Epithelial cell of esophagus (primary cell): ENCODE measurements around the gene RSAD1.

Experiments
- DNase-seq: peaks from one replicate; pipeline ENCODE4 v3.0.0; 2010; ENCODE audit warnings: low read depth
- H3K4me3 ChIP-seq: 2 replicates; pipeline ENCODE4 v1.5.1; 2011; ENCODE audit warnings: mild to moderate bottlenecking, low read length, control low read depth
- TF ChIP-seq, protein P1 (sequence below): IDR thresholded peaks from 2 replicates; pipeline ENCODE4 v1.5.1; 2011; ENCODE audit warnings: low read depth, mild to moderate bottlenecking, low read length, control low read depth, inconsistent platforms; ENCODE audit not compliant: insufficient read depth; ENCODE audit errors: missing control alignments

The RSAD1 gene

DNA sequence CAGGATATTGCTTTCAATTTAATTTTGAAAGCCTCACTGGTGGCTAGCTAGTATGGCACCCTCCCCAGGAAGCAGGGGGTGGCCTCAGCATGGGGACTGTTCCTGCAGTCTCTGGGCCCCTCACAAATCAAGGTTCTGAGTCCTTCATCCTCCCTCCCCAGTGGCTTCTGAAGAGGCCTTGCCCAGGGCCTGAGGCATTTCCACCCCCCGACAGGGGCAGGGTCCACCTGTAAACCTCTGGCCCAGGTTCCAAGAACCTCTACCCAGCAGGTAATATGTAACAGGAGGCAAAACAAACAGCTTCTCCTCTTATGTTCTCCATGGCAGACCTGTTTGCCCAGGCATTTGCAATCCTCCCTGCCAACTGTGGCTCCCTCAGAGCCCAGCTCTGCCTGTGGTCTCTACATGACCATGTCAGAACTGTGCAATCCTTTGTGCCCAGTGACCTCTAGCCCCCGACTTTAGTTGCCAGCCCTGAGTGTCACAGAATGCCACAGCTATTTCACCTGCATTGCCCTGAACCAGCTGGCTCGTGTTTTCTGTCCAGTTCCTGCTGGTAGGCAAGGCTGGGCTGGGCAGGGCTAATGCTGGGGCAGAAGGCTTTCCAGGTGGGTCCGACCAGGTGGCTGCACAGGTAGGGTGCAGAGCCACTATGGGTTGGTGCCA lies 38.4 kb upstream of the RSAD1 start:
- no peak overlapping the region for H3K4me3 ChIP-seq
- TF ChIP-seq, protein P1, sequence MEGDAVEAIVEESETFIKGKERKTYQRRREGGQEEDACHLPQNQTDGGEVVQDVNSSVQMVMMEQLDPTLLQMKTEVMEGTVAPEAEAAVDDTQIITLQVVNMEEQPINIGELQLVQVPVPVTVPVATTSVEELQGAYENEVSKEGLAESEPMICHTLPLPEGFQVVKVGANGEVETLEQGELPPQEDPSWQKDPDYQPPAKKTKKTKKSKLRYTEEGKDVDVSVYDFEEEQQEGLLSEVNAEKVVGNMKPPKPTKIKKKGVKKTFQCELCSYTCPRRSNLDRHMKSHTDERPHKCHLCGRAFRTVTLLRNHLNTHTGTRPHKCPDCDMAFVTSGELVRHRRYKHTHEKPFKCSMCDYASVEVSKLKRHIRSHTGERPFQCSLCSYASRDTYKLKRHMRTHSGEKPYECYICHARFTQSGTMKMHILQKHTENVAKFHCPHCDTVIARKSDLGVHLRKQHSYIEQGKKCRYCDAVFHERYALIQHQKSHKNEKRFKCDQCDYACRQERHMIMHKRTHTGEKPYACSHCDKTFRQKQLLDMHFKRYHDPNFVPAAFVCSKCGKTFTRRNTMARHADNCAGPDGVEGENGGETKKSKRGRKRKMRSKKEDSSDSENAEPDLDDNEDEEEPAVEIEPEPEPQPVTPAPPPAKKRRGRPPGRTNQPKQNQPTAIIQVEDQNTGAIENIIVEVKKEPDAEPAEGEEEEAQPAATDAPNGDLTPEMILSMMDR = no peak
- DNase-seq = no peak

DNA sequence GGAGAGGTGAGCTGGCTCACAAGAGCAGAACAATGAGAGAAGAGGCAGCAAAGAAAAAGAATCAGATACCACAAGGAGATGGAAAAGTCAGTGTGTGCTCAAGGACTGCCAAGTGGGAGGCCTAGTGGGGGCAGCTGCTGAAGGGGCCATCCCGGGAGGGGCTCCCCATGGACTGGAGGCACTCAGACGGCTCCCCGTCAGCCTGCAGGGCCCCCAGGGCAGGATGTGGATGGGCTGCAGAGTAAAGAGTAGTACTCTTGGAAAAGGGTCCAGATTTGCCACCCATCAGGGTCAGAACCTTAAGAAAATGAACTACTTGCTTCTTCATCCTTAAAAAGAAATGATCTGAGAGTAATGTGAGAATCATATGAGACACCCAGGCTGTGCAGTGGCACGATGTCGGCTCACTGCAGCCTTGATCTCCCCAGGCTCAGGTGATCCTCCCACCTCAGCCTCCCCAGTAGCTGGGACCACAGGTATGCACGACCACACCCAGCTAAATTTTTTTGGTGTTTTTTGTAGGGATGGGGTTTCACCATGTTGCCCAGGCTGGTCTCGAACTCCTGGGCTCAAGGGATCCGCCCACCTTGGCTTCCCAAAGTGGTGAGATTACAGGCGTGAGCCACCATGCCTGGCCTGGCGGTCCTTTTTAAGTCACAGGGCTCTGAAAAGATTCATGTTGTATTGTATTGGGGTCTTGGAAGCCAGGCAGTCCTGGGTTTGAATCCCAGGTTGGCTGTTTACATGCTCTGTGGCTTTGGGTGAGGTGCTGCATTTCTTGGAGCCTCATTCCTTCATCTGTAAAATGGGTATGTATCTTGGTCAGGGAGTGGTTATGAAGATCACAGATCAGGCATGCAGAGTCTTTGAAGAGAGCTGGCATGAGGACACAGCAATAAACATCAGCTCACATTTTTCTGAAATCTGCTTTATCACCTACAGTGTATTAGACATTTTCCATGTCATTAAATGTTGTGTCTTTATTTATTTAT lies 37.5 kb upstream of the RSAD1 start:
- no peak for DNase-seq
- no peak overlapping the region for H3K4me3 ChIP-seq
- TF ChIP-seq, protein P1 = no peak

DNA sequence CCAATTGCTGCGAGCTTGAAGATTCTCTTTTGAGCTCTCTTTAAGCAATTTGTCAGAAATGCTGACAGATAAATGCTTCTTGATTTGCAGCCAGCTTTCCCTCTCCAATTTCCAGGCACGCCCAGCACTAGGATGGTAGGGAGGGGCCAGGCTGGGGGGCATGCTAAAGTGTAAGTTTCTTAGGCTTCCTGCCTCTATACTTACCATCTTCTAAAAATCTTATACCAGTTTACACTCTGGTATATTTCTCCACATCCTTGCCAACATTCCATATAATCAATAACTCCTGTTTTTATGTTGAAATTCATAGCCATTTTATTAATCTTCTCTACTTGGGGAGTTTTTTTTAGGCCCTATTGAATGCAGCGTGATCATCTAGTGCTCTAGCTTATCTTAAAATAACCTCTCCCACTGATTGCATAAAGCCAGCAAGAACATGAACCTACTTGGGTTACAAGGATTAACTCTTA lies 35.1 kb upstream of the RSAD1 start:
- no peak for DNase-seq
- no peak overlapping the region for H3K4me3 ChIP-seq
- TF ChIP-seq, protein P1 = no peak

DNA sequence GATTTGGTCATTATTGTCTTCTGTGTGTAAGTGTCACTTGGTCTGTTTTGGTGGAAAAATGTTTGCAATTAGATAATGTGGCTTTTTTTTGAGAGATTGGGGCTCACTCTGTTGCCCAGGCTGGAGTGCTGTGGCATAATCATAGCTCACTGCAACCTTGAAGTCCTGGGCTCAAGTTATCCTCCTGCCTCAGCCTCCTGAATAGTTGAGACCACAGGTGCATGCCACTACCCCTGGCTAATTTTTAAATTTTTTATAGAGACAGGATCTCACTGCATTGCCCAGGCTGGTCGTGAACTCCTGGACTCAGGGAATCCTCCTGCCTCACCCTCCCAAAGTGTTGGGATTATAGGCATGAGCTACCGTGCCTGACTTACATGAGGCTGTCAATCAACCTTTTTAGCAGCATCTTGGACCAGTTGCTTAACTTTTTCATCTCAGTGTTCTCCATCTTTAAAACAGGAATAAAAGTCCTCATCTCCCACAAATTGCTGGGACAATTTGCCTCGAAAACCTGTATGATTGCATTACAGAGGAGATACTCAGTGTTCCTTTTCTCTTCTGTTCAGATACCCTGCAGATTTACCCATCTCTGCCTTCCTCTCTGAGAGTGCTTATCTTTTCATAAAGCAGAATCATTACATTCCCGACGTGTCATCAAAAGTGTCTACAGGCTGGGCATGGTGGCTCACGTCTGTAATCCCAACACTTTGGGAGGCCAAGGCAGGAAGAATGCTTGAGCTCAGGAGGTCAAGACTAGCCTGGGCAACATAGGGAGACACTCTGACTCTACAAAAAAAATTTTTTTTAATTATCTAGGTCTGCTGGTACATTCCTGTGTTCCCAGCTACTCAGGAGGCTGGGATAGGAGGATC lies 33.6 kb upstream of the RSAD1 start:
- H3K4me3 ChIP-seq = no peak overlapping the region
- TF ChIP-seq, protein P1 = no peak
- DNase-seq = no peak

DNA sequence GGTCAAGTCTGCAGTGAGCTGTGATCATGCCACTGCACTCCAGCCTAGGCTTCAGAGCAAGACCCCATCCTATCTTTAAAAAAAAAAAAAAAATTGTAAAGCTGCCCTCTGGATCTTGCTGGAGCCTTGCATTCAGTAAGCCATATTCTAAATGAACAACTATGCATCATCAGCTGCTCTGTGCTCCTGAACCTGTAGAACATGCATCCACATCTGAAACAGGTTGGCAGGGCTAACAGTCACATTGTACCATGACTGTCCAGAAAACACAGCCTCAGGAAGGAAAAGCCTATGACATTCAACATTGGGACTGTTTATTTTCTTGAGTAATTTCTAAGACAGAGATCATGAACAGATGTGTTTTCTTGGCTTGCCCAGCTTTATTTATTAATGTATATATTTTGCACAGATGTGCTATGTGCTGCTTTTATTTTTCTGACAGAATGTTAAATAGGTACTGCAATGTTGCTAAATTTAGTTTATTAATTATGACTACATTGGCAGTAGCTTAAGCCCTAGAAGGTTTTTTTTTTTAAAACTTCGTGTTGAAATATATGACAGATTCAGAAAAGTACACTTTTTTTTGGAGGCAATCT lies 32.8 kb upstream of the RSAD1 start:
- DNase-seq = no peak
- TF ChIP-seq, protein P1 = no peak
- no peak overlapping the region for H3K4me3 ChIP-seq
